ENCODE measurements around the gene ST7. TPM values are rescaled to one million over a fixed set of nuclear protein-coding genes. Genes with fewer than 3 reads are reported as not detected.

ST7 gene
- total RNA-seq, 4 donors from 2014 or later: 13.5 to 24.9 (median 18.6) TPM

DNA sequence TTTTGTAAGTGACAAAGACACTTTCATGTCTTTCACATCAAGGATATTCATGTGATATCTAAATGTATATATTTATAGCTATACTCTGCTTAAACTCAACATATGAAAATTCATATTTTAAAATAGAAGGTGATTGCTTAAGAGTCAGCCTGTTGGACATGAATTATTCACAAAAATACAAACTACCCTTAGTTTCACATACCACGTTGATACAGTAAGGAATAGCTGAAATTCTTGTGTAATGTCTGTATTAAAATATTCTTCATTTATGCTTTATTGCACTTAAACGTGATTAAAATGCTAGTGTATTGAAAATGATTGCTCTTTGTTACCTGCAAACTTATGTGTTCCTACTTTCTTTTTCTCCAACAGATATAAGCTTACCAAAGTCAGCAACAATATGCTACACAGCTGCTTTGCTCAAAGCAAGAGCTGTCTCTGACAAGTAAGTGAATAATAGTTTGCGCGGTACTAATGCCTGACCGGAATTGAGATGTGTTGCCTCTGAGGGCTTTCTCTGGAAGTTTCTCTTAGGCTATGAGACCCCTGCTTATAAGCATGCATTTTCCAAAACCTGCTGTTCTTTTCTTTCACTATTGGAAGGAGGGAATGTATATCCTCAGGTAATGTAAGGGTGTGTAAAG, 235.8 kb downstream of the ST7 start:
- TF ChIP-seq EP300 (IDR thresholded peaks at IDR 0.05) (no peak), POLR2A (IDR thresholded peaks at IDR 0.05) (no peak)
- TF ChIP-seq, protein P1, sequence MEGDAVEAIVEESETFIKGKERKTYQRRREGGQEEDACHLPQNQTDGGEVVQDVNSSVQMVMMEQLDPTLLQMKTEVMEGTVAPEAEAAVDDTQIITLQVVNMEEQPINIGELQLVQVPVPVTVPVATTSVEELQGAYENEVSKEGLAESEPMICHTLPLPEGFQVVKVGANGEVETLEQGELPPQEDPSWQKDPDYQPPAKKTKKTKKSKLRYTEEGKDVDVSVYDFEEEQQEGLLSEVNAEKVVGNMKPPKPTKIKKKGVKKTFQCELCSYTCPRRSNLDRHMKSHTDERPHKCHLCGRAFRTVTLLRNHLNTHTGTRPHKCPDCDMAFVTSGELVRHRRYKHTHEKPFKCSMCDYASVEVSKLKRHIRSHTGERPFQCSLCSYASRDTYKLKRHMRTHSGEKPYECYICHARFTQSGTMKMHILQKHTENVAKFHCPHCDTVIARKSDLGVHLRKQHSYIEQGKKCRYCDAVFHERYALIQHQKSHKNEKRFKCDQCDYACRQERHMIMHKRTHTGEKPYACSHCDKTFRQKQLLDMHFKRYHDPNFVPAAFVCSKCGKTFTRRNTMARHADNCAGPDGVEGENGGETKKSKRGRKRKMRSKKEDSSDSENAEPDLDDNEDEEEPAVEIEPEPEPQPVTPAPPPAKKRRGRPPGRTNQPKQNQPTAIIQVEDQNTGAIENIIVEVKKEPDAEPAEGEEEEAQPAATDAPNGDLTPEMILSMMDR (IDR thresholded peaks at IDR 0.05): no peak
- 82 to 83% methylated on average over 5 of the region's 5 CpGs for WGBS, 2 donors
- H3K4me1 ChIP-seq: peaks cover 0 to 7% (median 0%) of the 10 kb centered on the region in 4 donors
- peaks cover 0 to 21% (median 0%) of the 10 kb centered on the region in 3 donors for H3K36me3 ChIP-seq
- H3K27ac ChIP-seq: no peak overlapping the region
- H3K4me3 ChIP-seq: no peak overlapping the region
- no peaks in the 10 kb centered on the region for H3K27me3 ChIP-seq
- no peak for DNase-seq (ENCODE audit: low spot score in 2 of 2)
- H3K9me3 ChIP-seq: no peaks in the 10 kb centered on the region

DNA sequence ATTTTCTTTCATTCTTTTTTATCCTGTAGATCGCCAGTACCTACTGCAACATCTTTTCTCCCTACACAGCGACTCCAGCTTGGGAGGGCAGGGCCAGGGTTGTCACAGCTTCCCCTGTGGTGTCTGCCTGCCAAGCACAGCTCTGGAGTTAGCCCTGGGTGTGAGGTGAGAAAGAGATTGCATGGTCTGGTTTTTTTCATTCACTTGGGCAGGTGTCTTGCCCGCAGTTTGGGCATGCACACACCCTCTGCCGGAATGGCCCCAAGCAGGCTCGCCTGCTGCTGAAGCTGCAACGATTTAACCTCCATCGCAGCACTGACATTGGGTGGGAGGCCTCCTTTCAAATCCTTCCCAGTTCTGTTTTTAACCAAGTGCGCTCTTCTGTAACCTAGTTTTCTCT, 236.8 kb downstream of the ST7 start:
- H3K27me3 ChIP-seq: no peaks in the 10 kb centered on the region
- TF ChIP-seq EP300 (IDR thresholded peaks at IDR 0.05) (no peak), POLR2A (IDR thresholded peaks at IDR 0.05) (no peak)
- TF ChIP-seq, protein P1 (IDR thresholded peaks at IDR 0.05): no peak

DNA sequence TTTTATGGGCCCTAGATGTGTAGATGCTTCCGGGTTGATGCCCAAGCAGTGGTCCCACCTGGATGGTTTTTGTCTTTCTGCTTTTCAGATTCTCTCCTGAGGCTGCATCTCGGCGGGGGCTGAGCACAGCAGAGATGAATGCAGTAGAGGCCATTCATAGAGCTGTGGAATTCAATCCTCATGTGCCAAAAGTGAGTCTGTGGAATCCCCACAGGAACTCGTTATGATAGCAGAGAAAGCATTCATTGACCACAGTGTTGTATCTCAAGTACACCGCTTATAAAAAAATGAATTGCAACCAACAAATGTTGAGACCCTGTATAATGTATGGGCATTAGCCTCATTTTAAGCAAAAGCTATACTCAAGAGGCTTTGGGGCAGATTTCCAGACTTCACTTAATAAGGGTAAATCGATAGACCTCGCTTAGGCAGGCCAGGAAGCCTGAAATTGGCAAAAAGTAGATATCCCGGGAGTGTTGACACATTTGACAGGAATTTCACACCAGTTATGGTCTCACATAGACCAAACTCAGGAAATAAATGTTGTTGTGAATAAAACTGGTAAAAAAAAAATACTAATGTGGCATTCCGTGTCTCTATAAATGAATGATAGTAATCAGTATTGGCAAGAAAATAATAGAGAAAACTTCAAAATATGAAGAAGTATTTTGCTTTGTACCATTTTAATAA, 237.6 kb downstream of the ST7 start:
- WGBS, 2 donors: 75 to 79% methylated on average over 9 of the region's 9 CpGs
- no peaks in the 10 kb centered on the region for H3K27me3 ChIP-seq
- no peak overlapping the region for H3K4me3 ChIP-seq
- peaks cover 0 to 21% (median 0%) of the 10 kb centered on the region in 3 donors for H3K36me3 ChIP-seq
- DNase-seq (ENCODE audit: low spot score in 2 of 2): no peak
- TF ChIP-seq, protein P1 (IDR thresholded peaks at IDR 0.05): no peak
- TF ChIP-seq POLR2A (IDR thresholded peaks at IDR 0.05) (no peak), EP300 (IDR thresholded peaks at IDR 0.05) (no peak)
- H3K4me1 ChIP-seq: peaks cover 0 to 7% (median 0%) of the 10 kb centered on the region in 4 donors
- H3K9me3 ChIP-seq: no peaks in the 10 kb centered on the region
- H3K27ac ChIP-seq: no peak overlapping the region

More for the DNA sequence above, 236.8 kb downstream of the ST7 start:
- WGBS, 2 donors: 92 to 93% methylated on average over 8 of the region's 8 CpGs
- Histone ChIP-seq H3K4me1 (peaks cover 0 to 7% (median 0%) of the 10 kb centered on the region in 4 donors), H3K27ac (no peak overlapping the region), H3K36me3 (peaks cover 0 to 21% (median 0%) of the 10 kb centered on the region in 3 donors), H3K9me3 (no peaks in the 10 kb centered on the region), H3K4me3 (no peak overlapping the region)
- no peak for DNase-seq (ENCODE audit: low spot score in 2 of 2)

DNA sequence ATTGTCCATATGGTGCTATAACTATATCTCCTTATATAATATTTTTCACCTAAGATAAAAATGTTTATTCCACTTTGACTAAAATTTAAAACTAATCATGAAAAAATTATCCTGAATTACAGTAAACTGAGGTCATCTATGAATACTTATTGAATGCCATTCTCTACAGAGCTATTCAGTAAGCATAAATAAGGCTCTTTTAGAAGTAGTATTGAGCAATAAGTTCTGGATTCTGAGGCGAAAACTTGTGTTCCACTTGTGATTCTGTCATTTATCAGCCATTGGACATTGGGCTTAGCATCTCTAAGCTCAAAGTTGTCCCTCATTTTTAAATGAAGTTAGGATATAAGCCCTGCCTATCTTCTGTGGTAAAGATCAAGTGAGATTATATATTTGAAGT, 238.8 kb downstream of the ST7 start:
- Histone ChIP-seq H3K27me3 (no peaks in the 10 kb centered on the region), H3K27ac (peak overlapping the region in 2 of 4 donors; percentile 22 to 62), H3K9me3 (no peaks in the 10 kb centered on the region), H3K4me3 (no peak overlapping the region), H3K36me3 (peaks cover 0 to 21% (median 0%) of the 10 kb centered on the region in 3 donors), H3K4me1 (peaks cover 0 to 7% (median 0%) of the 10 kb centered on the region in 4 donors)
- TF ChIP-seq EP300 (IDR thresholded peaks at IDR 0.05) (no peak), POLR2A (IDR thresholded peaks at IDR 0.05) (no peak)
- TF ChIP-seq, protein P1 (IDR thresholded peaks at IDR 0.05): no peak
- DNase-seq (ENCODE audit: low spot score in 2 of 2): no peak
- 61 to 65% methylated on average over 1 of the region's 1 CpG for WGBS, 2 donors

DNA sequence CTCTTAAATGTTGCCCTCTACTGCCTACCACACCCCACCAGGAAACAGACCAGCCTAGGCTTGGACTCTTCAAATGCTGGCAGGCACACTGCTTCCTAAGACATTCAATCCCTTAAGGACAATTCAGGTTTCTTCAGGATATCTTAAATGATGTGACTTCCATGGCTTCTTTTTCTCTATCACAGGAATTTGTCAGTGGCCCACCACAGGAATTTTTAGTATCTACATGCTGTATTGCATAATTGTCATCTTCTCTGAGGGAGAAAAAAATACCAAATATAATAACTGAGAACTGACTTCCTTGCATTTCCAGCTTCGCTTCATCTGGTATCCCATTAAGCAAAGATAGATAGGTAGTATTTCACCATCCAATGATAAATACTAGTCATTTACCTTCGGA, 240.3 kb downstream of the ST7 start:
- no peak for DNase-seq (ENCODE audit: low spot score in 2 of 2)
- TF ChIP-seq EP300 (IDR thresholded peaks at IDR 0.05): no peak
- TF ChIP-seq, protein P1 (IDR thresholded peaks at IDR 0.05): no peak
- no peak for TF ChIP-seq POLR2A (IDR thresholded peaks at IDR 0.05)
- Histone ChIP-seq H3K36me3 (peaks cover 0 to 26% (median 0%) of the 10 kb centered on the region in 3 donors), H3K27ac (no peak overlapping the region), H3K4me1 (peaks cover 0 to 7% (median 0%) of the 10 kb centered on the region in 4 donors), H3K9me3 (no peaks in the 10 kb centered on the region), H3K4me3 (no peak overlapping the region), H3K27me3 (no peaks in the 10 kb centered on the region)
- 76 to 93% methylated on average over 2 of the region's 2 CpGs for WGBS, 2 donors

Measured in tibial nerve (tissue), 4 donors.